Uterus (tissue), 4 donors: Measurements from ENCODE around the gene ZBTB34. TPM values are rescaled to one million over a fixed set of nuclear protein-coding genes. Genes with fewer than 3 reads are reported as not detected.

Experiments used
- DNase-seq, 2 donors: peaks; one replicate each; pipeline ENCODE4 v3.0.0-alpha.2; 2019 to 2020
- H3K27ac ChIP-seq, 2 donors: fragments of 200-600 bp; sonication (generic); 1 replicate in 1 of 2; 2 replicates in 1 of 2; pipeline ENCODE4 v1.5.1; 2016 to 2018
- H3K27me3 ChIP-seq, 2 donors: fragments of 200-600 bp; sonication (generic); one replicate each; pipeline ENCODE4 v1.5.1; 2018 to 2019; ENCODE audit warnings: control low read depth in 1 of 2
- H3K36me3 ChIP-seq, 2 donors: fragments of 200-600 bp; sonication (generic); one replicate each; pipeline ENCODE4 v1.5.1; 2019; ENCODE audit warnings: control low read depth in 1 of 2
- H3K4me1 ChIP-seq, 2 donors: fragments of 200-600 bp; sonication (generic); one replicate each; pipeline ENCODE4 v1.5.1; 2018 to 2019; ENCODE audit warnings: control low read depth in 1 of 2
- H3K4me3 ChIP-seq, 2 donors: fragments of 200-600 bp; sonication (generic); 1 replicate in 1 of 2; 2 replicates in 1 of 2; pipeline ENCODE4 v1.5.1; 2018 to 2019; ENCODE audit warnings: mild to moderate bottlenecking in 1 of 2
- H3K9me3 ChIP-seq, 2 donors: fragments of 200-600 bp; sonication (generic); one replicate each; pipeline ENCODE4 v1.5.1; 2019; ENCODE audit warnings: control low read depth in 1 of 2
- POLR2A ChIP-seq, 2 donors: fragments of 450-650 bp; IDR thresholded peaks; one replicate each; pipeline ENCODE4 v1.6.1; 2016; ENCODE audit warnings: antibody characterized with exemption in 2 of 2, mild to moderate bottlenecking in 1 of 2, moderate library complexity in 1 of 2
- intact Hi-C: fragments of 100-400 bp; cut with DNase I; formaldehyde crosslinking; loops from one replicate; pipeline ENCODE4 v1.15.1; 2023; ENCODE audit warnings: low total_unique reads
- total RNA-seq, 4 donors: library from RNA; depleted of rRNA in 3 of 4; stranded (reverse); fragments of >200 nt in 3 of 4; gene quantifications; one replicate each; pipeline versions ENCODE4 v1.1.0 to v1.2.4, GENCODE V29; 2014 to 2023
- TF ChIP-seq, protein P1 (sequence below), 4 experiments: fragments of 200-600 bp in 2 of 4; fragments of 450-650 bp in 2 of 4; sonication (generic) in 2 of 4; IDR thresholded peaks; one replicate each; pipeline ENCODE4 v1.5.1; 2016 to 2019; ENCODE audit warnings: antibody characterized with exemption in 4 of 4, mild to moderate bottlenecking in 2 of 4, moderate library complexity in 1 of 4
- donor health status: DM: yes; HTN: yes; CAD: no.

The ZBTB34 gene
- total RNA-seq, 4 donors from 2014 or later = 1.8 to 30.3 (median 13.5) TPM

DNA sequence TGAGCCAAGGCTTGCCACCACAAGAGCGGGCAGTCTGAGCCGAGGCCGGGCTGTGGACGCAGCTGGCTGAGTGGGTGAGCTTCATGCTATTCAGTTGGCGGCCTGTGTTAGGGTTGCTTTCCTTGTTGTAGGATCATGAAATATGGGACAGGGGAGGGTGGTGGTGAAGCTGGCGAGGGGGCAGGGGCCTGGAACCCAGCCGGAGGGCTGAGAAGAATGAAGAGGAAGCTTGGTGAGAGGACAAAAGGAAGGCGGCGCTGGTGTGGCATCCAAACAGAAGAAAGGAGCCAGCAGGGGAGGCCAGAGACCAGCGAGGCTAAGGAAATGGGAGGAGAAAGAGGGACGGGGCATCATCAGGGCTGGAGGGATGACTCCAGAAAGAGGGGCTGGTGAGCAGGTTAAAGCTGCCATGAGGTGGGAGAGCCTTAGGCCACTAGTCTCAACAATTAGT is 72.5 kb downstream of the ZBTB34 start:
- Histone ChIP-seq H3K4me1 (no peaks in the 10 kb centered on the region), H3K27me3 (no peaks in the 10 kb centered on the region), H3K4me3 (no peak overlapping the region), H3K36me3 (no peaks in the 10 kb centered on the region), H3K9me3 (no peaks in the 10 kb centered on the region), H3K27ac (no peak overlapping the region)
- TF ChIP-seq POLR2A (IDR thresholded peaks at IDR 0.05) = no peak
- TF ChIP-seq, protein P1, sequence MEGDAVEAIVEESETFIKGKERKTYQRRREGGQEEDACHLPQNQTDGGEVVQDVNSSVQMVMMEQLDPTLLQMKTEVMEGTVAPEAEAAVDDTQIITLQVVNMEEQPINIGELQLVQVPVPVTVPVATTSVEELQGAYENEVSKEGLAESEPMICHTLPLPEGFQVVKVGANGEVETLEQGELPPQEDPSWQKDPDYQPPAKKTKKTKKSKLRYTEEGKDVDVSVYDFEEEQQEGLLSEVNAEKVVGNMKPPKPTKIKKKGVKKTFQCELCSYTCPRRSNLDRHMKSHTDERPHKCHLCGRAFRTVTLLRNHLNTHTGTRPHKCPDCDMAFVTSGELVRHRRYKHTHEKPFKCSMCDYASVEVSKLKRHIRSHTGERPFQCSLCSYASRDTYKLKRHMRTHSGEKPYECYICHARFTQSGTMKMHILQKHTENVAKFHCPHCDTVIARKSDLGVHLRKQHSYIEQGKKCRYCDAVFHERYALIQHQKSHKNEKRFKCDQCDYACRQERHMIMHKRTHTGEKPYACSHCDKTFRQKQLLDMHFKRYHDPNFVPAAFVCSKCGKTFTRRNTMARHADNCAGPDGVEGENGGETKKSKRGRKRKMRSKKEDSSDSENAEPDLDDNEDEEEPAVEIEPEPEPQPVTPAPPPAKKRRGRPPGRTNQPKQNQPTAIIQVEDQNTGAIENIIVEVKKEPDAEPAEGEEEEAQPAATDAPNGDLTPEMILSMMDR (IDR thresholded peaks at IDR 0.05) = no peak
- intact Hi-C loops = no loop called here
- no peak for DNase-seq

DNA sequence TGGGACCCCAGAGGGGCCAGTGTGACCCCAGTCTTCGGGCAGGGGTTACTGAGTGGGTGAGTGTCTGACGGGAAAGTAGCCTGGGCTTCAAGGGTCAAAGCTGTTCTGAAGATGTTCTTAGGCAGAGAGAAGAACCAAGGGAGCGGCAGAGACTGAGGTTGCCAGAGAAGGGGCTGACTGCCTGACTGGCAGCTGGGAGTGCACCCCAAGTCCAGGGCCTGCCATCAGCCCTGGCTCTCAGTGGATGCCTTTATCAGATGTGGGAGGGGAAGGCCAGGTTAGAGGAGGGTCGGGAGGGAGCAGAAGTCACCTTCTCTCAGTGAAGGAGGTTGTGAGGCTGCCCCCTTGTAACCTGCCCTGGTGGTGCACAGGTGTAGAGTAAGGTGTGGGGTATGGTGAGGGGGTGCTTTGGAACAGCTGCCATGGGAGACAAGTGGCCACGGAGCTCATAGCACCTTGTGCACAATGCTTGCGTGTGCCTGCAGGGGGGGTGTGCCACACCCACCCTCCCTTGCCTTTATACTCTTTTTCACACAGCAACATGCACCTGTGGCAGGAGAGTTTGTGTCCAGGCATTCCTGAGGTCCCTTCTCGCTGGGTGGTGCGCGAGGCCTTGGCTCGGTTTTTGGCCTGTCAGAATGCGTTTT is 73.0 kb downstream of the ZBTB34 start:
- DNase-seq = no peak
- Histone ChIP-seq H3K9me3 (no peaks in the 10 kb centered on the region), H3K4me1 (no peaks in the 10 kb centered on the region), H3K27me3 (no peaks in the 10 kb centered on the region), H3K4me3 (no peak overlapping the region), H3K27ac (no peak overlapping the region), H3K36me3 (no peaks in the 10 kb centered on the region)
- intact Hi-C loops = no loop called here
- no peak for TF ChIP-seq POLR2A (IDR thresholded peaks at IDR 0.05)
- TF ChIP-seq, protein P1 (IDR thresholded peaks at IDR 0.05) = no peak

DNA sequence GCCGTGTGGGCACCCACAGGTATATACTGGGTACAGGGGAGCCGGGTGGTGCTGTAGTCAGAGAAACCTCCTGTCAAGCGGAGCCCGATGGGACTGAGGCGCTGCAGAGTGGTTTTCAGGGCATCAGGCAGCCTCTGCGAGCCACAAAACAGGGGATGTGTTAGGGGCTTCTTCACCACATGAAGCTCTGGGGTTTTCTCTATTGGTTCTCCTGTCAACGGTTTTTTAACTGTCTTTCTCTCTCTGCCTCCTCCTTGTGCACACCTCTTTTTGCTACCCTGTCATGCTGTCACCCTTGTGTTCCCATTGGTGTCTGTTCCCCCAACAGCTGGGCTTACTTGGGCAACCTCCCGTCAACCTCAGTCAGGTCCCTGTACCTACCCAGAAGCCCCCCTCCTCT is 74.0 kb downstream of the ZBTB34 start:
- DNase-seq = no peak
- Histone ChIP-seq H3K36me3 (no peaks in the 10 kb centered on the region), H3K27me3 (no peaks in the 10 kb centered on the region), H3K27ac (no peak overlapping the region), H3K4me3 (no peak overlapping the region), H3K9me3 (no peaks in the 10 kb centered on the region), H3K4me1 (no peaks in the 10 kb centered on the region)
- TF ChIP-seq POLR2A (IDR thresholded peaks at IDR 0.05) = no peak
- TF ChIP-seq, protein P1 (IDR thresholded peaks at IDR 0.05) = no peak
- intact Hi-C loops = no loop called here

Other genes starting within 250 kb of the ZBTB34 start
- gene LMX1B, start 246.7 kb upstream of the ZBTB34 start, total RNA-seq = not detected
- gene ZBTB43, start 55.6 kb upstream of the ZBTB34 start, total RNA-seq = 10 to 100 TPM in 2 of 4 donors, 1 to 10 TPM in 2; 3.5 to 22.2 (median 11.0) TPM
- 10 to 100 TPM in 3 of 4 donors, 1 to 10 TPM in 1; 8.5 to 16.7 (median 14.5) TPM for gene RALGPS1, start 54.1 kb downstream of the ZBTB34 start, total RNA-seq